ENCODE data around the gene AP1M2.
A peak's percentile ranks its signal among the peaks of the same experiment; 100 is the strongest.
"Not testable (repeated sequence)": the region's sequence is repeated elsewhere in the genome, so short reads cannot be mapped to it uniquely, and the experiment has no call there.

Gene AP1M2

DNA sequence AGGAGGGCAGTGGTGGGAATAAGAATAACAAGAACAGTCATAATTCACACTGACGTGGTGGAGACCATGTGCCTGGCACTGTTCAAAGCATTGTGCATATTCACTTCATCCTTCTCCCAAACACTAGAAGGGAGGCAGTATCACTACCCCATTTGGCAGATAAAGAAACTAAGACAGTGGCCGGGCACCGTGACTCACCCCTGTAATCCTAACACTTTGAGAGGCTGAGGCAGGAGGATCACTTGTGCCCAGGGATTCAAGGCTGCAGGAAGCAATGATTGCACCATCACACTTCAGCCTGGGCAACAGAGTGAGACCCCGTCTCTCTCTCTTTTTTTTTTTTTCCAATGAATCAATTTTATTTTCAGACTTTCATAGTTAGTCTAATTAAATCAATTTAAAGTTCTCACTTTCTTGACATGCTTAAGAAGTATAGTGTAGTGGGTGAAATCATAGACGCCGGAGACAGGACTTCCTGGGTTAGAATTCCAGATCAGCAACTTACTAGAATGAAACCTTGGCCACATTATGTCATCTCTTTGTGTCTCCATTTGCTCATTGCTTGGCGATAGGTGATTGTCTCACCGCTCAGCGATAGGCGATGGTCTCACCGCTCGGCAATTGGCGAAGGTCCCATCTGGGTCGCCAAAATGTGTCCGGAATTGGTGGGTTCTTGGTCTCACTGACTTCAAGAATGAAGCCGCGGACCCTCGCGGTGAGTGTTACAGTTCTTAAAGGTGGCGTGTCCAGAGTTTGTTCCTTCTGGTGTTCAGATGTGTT lies 48.7 kb downstream of the AP1M2 start:
- DNase-seq (ENCODE audit: low spot score) = no peak

DNA sequence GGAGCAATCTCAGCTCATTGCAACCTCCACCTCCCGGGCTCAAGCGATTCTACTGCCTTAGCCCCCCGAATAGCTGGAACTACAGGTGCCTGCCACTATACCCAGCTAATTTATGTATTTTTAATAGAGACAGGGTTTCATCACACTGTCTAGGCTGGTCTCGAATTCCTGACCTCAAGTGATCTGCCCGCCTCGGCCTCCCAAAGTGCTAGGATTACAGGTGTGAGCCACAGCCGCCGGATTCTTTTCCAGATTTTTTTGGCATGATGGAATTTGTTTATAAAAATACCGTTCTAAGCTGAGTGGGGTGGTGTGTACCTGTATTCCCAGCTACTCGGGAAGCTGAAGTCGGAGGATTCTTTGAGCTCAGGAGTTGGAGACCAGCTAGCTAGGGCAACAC lies 49.4 kb downstream of the AP1M2 start:
- no peak for DNase-seq (ENCODE audit: low spot score)

DNA sequence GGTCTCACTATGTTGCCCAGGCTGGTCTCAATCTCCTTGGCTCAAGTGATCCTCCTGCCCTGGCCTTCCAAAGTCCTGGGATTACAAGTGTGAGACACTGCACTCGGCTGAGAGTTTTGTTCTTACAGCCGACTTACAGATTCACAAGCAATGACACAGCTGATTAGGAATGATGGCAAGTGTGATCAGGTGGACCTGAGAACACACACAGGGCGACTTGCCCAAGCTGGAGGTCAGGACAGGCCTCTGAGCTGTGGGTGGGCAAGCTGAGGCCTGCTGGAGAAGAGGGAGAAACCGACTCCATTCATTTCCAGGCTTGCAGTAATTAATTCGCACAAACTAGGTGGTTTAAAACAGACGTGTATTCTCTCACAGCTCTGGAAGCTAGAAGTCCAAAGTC lies 51.5 kb downstream of the AP1M2 start:
- no peak for DNase-seq (ENCODE audit: low spot score)

DNA sequence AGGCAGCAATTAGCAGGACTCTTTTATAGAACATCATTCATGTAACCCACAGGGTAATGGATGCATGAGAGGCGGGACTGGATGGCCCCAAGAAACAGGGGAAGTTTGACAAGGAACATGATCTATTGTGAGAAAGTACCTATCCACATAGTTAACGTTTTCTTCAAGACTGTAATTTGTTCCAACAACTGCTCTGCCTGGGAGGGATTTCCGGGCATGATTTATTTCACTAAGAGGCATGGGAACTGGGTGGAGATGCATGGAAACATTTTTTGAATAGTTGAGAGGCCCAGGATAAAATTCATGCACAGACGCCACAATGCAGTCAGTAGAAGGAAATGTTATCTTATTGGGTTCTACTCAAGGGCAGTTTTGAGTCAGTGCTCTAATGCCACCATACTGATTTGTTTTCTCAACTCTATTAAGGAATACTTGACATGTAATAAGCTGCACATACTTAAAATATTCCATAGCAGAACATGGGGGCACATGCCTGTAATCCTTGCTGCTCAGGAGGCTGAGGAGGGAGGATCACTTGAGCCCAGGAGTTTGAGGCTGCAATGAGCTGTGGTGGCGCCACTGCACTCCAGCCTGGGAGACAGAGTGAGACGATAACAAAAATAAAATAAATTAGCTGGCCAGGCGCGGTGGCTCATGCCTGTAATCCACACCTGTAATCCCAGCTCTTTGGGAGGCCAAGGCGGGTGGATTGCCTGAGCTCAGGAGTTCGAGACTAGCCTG lies 53.3 kb downstream of the AP1M2 start:
- DNase-seq (ENCODE audit: low spot score) = peak; percentile 86

DNA sequence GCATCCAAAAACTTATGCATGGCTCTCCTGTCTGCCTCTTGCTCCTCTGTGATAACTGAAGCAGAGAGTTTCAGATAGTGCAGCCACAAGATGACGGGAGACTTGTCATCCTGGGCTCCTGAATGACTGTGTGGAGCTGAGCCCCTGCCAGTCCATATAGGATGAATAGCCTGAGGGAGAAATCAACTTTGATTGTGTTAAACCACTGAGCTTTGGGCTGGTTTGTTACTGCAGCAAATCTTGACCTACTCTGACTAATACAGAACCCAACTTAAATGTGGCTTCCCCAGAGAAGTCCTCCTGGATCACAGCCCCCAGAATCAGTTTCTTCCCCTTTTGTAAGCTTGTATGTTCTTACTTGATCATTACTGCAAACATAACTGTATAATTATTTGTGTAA lies 54.7 kb downstream of the AP1M2 start:
- no peak for DNase-seq (ENCODE audit: low spot score)

DNA sequence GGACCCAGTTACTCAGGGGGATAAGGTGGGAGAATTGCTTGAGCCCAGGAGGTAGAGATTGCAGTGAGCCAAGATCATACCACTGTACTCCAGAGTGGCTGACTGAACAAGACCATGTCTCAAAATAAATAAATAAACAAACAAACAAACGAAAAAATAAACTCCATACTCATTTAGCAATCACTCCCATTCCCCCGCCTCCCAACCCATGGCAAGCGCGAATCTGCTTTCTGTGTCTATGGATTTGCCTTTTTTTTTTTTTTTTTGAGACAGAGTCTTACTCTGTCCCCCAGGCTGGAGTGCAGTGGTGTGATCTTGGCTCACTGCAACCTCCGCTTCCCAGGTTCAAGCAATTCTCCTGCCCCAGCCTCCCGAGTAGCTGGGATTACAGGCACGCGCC lies 60.2 kb downstream of the AP1M2 start:
- DNase-seq (ENCODE audit: low spot score) = not testable (repeated sequence)

DNA sequence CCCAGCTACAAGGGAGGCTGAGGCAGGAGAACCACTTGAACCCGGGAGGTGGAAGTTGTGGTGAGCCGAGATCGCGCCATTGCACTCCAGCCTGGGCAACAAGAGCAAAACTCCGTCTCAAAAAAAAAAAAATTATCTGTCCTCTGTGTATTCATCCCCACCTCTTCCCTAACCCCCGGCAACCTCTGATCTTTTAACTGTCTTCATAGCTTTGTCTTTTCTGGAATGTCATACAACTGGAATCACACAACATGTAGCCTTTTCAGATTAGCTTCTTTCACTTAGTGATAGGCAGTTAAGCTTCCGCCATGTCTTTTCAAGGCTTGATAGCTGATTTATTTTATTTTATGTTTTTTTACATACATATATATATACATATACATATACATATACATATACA lies 61.5 kb downstream of the AP1M2 start:
- DNase-seq (ENCODE audit: low spot score) = no peak

DNA sequence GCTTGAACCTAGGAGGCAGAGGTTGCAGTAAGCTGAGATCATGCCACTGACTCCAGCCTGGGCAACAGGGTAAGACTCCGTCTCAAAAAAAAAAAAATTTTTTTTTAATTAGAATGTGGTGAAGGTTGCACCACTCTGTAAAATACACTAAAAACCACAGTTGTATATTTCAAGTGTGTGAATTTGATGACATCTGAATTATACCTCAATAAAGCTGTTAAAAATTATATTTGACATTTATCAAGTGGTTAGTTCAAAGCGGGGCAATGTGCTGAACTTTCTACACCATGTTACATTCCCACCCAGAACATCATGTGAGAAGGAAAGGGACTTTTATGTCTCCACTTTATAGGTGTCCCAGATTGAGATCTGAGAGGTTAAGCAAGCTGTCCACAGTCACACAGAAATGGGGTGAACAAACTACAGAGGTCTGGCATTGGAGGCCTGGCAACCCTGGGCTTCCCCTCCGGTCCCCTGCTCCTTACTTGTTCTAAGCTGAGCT lies 63.9 kb downstream of the AP1M2 start:
- no peak for DNase-seq (ENCODE audit: low spot score)

Measured in hepatic stellate cell (primary cell).